ENCODE measurements around the gene NKG7.
A peak's percentile ranks its signal among the peaks of the same experiment; 100 is the strongest.

Gene NKG7

DNA sequence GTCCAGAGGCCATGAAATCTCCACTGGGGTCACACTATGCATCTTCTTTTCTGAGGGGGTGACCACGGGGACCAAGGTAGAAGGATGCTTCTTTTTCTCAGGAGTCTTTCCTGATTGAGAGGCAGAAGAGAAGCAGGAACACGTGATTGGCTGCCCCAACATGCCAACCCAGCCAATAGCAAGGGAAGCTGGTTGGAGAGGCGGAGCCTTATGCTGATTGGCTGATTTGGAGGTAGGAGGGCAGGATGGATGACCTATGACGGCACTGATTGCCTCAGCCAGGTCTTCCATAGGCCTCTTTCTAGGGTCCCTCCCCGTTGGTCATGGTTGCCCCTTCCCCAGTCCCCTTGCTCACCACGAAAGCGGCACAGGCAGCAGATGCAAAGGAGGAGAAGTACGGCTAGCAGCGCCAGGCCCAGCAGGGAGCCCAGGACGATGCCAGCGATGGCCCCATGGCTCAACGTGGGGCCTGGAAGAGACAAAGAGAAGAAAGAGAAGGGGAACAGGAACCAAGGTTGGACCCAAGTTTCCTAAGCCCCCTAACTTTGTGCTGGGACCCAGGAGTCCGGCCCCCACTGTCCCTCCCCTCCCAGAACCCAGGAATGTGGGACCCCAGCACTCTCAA is 38.5 kb downstream of the NKG7 start:
- DNase-seq: peak; percentile 96 to 97

DNA sequence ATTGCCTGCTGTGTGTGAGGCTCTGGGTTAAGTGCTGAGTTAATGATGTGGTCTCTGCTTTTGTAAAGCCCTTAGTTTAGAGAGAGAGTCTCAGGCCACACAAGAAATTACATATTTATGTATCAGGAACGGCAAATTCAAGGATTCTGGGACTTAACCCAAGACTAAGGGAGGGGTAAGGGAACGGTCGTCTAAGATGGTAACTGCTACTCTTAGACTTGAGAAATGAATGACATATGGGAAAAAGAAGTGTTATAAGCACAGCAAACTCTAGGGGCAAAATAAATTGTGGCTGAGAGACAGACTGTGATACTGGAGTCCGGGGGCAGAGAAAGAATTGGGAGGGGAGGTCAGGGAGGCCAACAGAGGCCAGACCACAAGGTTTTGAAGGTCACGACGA is 40.7 kb downstream of the NKG7 start:
- no peak for DNase-seq

GRCh38 chr19:51331193-51331592 is 41.3 kb downstream of the NKG7 start:
- DNase-seq: no peak

- no peak for DNase-seq
Observed at GRCh38 chr19:51330366-51330765, 42.1 kb downstream of the NKG7 start.

DNA sequence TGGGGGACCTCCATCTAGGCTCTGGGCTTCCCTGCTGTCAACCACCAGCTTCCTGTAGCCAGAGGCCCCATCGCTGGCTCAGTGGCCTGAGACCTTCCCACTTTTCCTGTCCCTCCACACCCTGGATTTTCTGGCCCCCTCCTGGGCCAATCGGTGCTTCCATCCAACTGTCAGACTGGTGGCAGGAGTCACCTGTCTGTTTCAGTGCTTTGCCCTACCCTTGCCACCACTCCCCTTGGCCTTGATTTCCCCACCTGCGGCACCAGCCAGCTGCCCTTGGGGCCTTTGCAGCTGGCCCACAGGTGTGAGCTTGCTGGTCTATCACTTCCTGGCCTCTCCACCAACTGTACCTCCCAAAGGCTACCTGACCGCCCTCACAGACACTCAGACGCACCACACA is 43.0 kb downstream of the NKG7 start:
- no peak for DNase-seq

DNA sequence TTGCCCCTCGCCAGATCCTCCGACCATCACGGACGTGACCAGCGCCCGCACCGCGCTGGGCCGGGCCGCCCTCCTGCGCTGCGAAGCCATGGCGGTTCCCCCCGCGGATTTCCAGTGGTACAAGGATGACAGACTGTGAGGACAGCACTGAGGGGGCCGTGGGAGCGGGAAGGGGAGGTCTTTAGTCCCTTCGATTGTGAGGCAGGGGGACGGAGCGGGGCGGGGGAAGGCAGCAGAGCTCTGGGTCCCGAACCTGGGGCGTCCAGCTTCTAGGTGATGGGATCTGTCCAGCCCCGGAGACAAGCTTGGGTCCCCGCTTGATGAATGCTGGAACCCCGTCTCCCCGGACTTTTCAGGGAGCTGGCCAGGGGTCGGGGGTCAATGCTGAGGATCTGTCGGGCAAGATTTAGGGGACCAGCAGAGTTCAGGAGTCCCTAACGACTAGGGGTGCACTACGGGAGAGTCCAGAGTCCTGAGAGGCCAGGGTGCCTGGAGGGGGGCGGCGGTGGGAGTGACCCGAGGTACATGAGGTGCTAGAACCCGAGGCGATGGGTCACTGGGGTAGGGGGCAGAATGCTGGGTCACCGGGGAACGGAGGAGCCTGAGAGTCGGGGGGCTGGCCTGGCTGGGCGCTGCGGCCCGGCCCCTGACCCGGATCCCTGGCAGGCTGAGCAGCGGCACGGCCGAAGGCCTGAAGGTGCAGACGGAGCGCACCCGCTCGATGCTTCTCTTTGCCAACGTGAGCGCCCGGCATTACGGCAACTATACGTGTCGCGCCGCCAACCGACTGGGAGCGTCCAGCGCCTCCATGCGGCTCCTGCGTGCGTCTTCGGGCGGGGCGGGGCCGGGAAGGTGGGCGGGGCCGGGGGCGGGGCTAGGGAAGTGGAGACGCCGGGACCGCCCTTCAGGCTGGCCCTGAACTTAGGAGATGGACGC is 45.1 kb downstream of the NKG7 start:
- DNase-seq: no peak

- no peak for DNase-seq
Observed at GRCh38 chr19:51326216-51327065, 46.0 kb downstream of the NKG7 start.

- no peak for DNase-seq
Observed at GRCh38 chr19:51325161-51325976, 47.1 kb downstream of the NKG7 start.

GRCh38 chr19:51324167-51324481 is 48.3 kb downstream of the NKG7 start:
- no peak for DNase-seq

DNA sequence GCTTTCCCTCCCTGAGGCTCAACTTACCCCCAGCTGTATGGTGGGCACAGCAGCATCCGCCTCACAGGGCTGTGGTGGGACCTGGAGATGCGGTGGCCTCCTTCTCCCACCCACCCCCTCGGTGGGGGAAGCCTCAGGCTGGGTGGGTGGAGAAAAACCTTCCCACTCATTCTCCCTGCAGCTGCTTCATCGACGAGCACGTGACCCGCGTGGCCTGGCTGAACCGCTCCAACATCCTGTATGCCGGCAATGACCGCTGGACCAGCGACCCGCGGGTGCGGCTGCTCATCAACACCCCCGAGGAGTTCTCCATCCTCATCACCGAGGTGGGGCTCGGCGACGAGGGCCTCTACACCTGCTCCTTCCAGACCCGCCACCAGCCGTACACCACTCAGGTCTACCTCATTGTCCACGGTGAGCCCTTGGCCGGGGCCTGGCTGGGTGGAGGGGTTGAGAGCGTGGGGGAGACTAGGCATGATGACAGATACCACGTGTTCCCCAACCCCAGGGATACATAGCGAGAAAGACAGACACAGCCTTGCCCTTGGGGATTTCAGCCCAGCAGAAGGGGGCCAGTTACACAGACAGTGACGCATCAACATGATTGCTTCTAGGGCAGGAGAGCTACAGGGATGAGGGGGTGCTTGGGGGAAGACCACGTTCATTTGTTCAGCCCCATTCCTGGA is 48.8 kb downstream of the NKG7 start:
- no peak for DNase-seq

DNA sequence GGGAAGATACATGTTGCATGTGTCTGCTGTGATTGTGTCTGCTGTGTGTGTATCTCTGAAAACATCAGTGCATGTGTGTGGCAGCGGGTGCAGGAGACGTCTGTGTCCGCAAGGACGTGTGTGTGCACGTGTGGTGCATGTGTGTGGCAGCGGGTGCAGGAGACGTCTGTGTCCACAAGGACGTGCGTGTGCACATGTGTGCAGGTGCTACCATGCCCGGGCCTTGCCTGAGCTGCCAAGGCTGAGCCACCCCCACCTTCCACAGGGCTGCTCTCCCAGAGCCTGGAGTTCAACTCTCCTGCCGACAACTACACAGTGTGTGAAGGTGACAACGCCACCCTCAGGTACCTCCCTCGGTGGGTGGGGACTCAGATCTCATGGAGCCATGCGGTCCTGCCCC is 50.7 kb downstream of the NKG7 start:
- no peak for DNase-seq
